SJSA1 (cell line): ENCODE data around the gene TSPEAR. TPM values are rescaled to one million over a fixed set of nuclear protein-coding genes. Genes with fewer than 3 reads are reported as not detected.
"Not testable (repeated sequence)": the region's sequence is repeated elsewhere in the genome, so short reads cannot be mapped to it uniquely, and the experiment has no call there.

ENCODE experiments used
- DNase-seq, 2 experiments: peaks; one replicate each; pipeline ENCODE4 v3.0.0-alpha.2; 2015 to 2020; ENCODE audit warnings: low spot score in 2 of 2, low read depth in 1 of 2
- H3K27ac ChIP-seq: fragments of 250-450 bp; sonication (Bioruptor Pico); 2 replicates; pipeline ENCODE4 v1.5.1; 2020; ENCODE audit warnings: mild to moderate bottlenecking, moderate library complexity
- H3K27me3 ChIP-seq: fragments of 250-450 bp; sonication (Bioruptor Pico); replicated peaks from 2 replicates; pipeline ENCODE4 v1.5.1; 2020; ENCODE audit warnings: mild to moderate bottlenecking, moderate library complexity
- H3K36me3 ChIP-seq: fragments of 250-450 bp; sonication (Bioruptor Pico); 2 replicates; pipeline ENCODE4 v1.5.1; 2020; ENCODE audit warnings: mild to moderate bottlenecking
- H3K4me1 ChIP-seq: fragments of 250-450 bp; sonication (Bioruptor Pico); replicated peaks from 2 replicates; pipeline ENCODE4 v1.6.1; 2021; ENCODE audit warnings: mild to moderate bottlenecking
- H3K4me3 ChIP-seq: fragments of 250-450 bp; sonication (Bioruptor Pico); 2 replicates; pipeline ENCODE4 v1.5.1; 2020; ENCODE audit warnings: mild to moderate bottlenecking
- H3K9me3 ChIP-seq: fragments of 250-450 bp; sonication (Bioruptor Pico); replicated peaks from 2 replicates; pipeline ENCODE4 v1.5.1; 2020; ENCODE audit warnings: mild to moderate bottlenecking
- total RNA-seq: library from RNA; depleted of rRNA; stranded (reverse); fragments of >200 nt; shearing (Covaris generic); gene quantifications from 2 replicates; pipeline ENCODE4 v1.2.3, GENCODE V29; 2014

The TSPEAR gene
- total RNA-seq, 1 experiment from 2014 or later = not detected

DNA sequence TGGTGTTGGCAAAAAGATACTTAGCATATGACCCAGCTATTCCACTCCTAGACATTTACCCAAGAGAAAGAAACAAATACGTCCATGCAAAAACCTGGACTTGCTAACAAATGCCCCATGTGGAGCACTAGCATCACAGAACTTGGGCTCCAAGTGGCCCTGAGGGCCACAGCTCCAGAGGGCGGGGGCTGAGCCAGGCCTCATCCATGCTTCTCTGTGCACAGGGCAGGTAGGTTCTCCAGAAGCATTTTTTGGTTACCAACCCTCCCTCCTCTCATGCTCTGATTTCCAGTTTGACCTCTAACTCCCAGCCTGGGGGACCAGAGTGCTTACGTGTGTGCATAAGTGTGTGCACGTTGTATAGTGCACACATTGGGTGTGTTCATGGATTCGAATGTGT, 46.7 kb downstream of the TSPEAR start:
- H3K36me3 ChIP-seq = no peaks in the 10 kb centered on the region
- DNase-seq = no peak
- no peak overlapping the region for H3K4me3 ChIP-seq
- H3K9me3 ChIP-seq = no peaks in the 10 kb centered on the region
- no peak overlapping the region for H3K27ac ChIP-seq
- no peaks in the 10 kb centered on the region for H3K27me3 ChIP-seq
- H3K4me1 ChIP-seq = no peaks in the 10 kb centered on the region

DNA sequence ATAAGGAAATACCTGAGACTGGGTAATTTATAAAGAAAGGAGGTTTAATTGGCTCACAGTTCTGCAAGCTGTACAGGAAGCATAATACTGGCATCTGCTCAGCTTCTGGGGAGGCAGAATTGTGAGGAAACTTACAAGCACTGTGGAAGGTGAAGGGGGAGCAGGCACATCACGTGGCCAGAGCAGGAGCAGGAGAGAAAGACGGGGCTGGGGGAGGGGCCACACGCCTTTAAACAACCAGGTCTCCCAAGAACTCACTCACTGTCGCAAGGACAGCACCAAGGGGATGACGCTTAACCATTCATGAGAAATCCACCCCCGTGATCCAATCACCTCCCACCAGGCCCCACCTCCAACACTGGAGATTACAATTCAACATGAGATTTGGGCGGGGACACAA, 49.8 kb downstream of the TSPEAR start:
- H3K9me3 ChIP-seq, H3K27ac ChIP-seq, H3K36me3 ChIP-seq, H3K4me1 ChIP-seq, H3K4me3 ChIP-seq, H3K27me3 ChIP-seq: not testable (repeated sequence)
- peak in 1 of 2 experiments; percentile 16 for DNase-seq

DNA sequence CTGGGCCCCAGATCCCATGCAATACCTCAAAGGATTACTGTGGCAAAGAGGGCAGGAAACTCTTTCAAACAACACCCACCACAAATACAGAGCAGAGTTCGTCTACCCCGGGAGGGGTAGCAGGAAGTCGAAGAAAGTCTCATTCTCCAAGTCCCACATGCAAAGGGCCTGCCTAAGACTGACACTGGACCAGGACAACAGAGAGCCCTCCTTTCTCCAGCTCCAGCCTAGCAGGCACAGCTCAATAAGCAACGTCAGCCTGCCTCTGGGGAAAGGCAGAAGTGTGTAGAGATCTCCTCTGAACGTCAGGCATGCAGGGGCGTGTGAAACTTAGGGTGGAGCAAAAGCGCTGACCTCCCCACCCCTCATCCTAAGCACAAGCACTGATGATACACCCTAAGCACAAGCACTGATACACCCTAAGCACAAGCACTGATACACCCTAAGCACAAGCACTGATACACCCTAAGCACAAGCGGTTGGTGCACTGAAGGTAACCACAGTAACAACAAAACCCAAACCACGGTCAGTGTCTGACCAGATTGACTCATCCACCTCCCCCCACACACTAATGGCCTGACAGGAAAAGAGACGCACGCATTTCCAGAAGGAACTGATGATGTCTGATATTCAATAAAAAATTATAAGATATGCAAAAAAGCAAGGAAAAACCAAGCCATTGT, 52.3 kb downstream of the TSPEAR start:
- H3K36me3 ChIP-seq = no peaks in the 10 kb centered on the region
- H3K27ac ChIP-seq = no peak overlapping the region
- H3K4me3 ChIP-seq = no peak overlapping the region
- 0 out of 2 replicates have a peak, but pooled peaks cover 4% of the 10 kb centered on the region for H3K9me3 ChIP-seq
- H3K27me3 ChIP-seq = no peaks in the 10 kb centered on the region; the same call in 1 of the 2 replicates
- DNase-seq = no peak
- H3K4me1 ChIP-seq = no peaks in the 10 kb centered on the region; the same call in 1 of the 2 replicates

DNA sequence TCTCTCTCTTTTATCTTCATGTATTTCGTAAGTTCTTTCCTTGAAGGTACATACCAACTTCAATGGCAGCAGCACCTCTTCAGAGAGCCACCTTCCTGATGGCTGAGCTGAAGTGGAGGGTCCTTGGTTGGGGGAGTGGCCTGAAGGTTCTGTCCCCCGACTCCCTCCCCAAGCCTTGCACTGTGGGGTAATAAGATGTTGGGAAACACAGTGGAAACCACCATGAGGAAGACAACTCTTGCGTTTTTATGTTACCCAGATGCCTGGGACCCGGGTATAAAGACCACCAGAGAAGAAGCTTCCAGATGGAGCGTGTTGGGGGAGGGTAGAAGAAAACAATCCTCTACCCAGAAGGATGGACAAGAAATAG, 52.8 kb downstream of the TSPEAR start:
- Histone ChIP-seq H3K36me3 (no peaks in the 10 kb centered on the region), H3K4me1 (no peaks in the 10 kb centered on the region; the same call in 1 of the 2 replicates), H3K4me3 (no peak overlapping the region), H3K27me3 (no peaks in the 10 kb centered on the region; the same call in 1 of the 2 replicates), H3K27ac (no peak overlapping the region), H3K9me3 (0 out of 2 replicates have a peak, but pooled peaks cover 4% of the 10 kb centered on the region)
- DNase-seq = no peak

DNA sequence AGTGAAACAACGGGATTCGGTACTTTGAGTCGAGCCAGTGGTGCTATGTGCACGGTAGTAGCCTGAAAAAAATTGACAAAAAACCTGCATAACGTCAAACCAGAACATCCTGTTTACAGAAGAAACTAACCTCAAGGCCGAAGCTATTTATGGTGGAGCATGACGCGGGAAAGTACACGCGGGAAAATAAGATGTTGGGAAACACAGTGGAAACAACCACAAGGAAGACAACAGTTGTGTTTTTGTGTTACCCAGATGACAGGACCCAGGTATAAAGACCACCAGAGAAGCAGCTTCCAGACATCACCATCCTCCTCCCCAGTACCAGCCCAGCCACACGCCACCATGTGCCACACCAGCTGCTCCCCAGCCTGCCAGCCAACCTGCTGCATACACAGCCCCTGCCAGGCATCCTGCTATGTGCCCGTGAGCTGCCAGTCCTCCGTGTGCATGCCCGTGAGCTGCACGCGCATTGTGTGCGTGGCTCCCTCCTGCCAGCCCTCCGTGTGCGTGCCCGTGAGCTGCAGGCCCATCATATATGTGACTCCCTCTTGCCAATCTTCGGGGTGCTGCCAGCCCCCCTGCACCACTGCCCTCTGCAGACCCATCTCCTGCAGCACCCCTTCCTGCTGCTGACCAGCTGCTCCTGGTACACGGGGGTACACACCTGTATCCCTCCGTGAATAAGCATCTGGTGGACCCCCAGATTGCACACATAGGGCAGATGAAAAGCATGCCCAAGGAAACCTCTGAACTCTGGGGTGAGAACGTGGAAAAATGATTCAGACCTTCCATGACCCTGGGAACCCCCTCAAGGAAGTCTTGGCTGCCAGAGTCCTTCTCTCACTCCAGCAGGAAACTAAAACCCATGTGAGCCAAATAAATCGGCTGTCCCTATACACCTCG, 53.5 kb downstream of the TSPEAR start, which contains the start of gene KRTAP12-3:
Gene KRTAP12-3 (plus strand): TSS at position 298 of the 906 bp plus-strand sequence. CDS start 48 bp downstream, at position 346.
- no peak within 1 kb of the TSS for H3K27ac ChIP-seq
- no peak within 1 kb of the TSS for H3K4me3 ChIP-seq
- H3K4me1 ChIP-seq = no peaks in the 10 kb centered on the region; the same call in 1 of the 2 replicates
- no peaks in the 10 kb centered on the region; the same call in 1 of the 2 replicates for H3K27me3 ChIP-seq
- H3K9me3 ChIP-seq = 0 out of 2 replicates have a peak, but pooled peaks cover 4% of the 10 kb centered on the region
- no peaks in the 10 kb centered on the region for H3K36me3 ChIP-seq
- no peak for DNase-seq

DNA sequence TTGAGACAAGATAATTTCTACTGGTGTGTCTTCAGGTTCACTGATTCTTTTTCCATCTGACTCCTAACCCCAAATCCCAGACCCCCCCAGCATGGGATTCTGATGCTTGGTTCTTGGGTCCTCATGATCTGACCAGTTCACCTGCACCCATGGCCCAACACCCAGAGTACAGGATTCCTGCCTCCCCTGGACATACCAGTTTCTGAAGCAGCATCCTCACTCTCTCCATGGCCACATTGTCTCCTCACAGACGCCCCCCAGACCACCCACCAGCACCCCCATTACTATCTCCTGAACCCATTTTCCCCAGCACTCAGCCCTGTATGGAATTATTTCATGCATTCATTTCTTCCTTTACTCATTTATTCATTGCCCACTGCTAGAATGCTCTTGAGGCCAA, 54.5 kb downstream of the TSPEAR start:
- Histone ChIP-seq H3K4me1 (no peaks in the 10 kb centered on the region; the same call in 1 of the 2 replicates), H3K27ac (no peak overlapping the region), H3K4me3 (no peak overlapping the region), H3K9me3 (0 out of 2 replicates have a peak, but pooled peaks cover 4% of the 10 kb centered on the region), H3K27me3 (no peaks in the 10 kb centered on the region; the same call in none of the 2 replicates), H3K36me3 (no peaks in the 10 kb centered on the region)
- no peak for DNase-seq

DNA sequence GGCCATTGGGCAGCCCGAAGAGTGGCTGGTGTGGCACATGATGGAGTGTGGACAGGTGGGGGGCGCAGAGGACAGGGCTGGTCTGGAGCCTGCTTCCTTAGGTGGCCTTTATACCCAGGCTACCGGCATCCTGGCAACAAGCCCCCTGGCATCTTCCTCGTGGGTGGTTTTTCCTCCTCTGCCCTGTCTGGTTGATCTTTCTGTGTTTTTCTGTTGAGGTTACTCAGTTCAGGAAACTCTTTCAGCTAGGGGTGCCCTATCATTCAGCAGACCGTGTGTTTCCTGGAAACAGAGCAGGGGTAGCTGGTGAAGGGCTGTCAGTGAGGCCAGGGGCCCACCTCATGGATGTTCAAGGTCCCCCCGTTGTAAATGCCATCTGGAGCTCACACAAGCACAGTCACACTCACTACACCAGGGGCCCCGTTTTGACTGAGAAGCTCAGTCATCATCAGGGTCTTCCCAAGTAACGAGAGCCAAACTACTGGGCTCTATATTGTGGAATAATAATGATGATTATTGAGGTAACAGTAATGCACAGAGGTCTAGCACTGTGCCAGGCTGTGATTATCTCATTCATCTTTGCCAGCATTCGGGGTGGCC, 56.7 kb downstream of the TSPEAR start, which contains the start of gene KRTAP12-4:
Gene KRTAP12-4 (minus strand): TSS at position 84 of the 600 bp plus-strand sequence. CDS start 45 bp downstream, at position 39.
- H3K9me3 ChIP-seq = 0 out of 2 replicates have a peak, but pooled peaks cover 4% of the 10 kb centered on the region
- no peaks in the 10 kb centered on the region for H3K36me3 ChIP-seq
- H3K27ac ChIP-seq = no peak within 1 kb of the TSS
- H3K4me3 ChIP-seq = no peak within 1 kb of the TSS
- no peak for DNase-seq
- H3K27me3 ChIP-seq = no peaks in the 10 kb centered on the region; the same call in none of the 2 replicates
- no peaks in the 10 kb centered on the region; the same call in 1 of the 2 replicates for H3K4me1 ChIP-seq

DNA sequence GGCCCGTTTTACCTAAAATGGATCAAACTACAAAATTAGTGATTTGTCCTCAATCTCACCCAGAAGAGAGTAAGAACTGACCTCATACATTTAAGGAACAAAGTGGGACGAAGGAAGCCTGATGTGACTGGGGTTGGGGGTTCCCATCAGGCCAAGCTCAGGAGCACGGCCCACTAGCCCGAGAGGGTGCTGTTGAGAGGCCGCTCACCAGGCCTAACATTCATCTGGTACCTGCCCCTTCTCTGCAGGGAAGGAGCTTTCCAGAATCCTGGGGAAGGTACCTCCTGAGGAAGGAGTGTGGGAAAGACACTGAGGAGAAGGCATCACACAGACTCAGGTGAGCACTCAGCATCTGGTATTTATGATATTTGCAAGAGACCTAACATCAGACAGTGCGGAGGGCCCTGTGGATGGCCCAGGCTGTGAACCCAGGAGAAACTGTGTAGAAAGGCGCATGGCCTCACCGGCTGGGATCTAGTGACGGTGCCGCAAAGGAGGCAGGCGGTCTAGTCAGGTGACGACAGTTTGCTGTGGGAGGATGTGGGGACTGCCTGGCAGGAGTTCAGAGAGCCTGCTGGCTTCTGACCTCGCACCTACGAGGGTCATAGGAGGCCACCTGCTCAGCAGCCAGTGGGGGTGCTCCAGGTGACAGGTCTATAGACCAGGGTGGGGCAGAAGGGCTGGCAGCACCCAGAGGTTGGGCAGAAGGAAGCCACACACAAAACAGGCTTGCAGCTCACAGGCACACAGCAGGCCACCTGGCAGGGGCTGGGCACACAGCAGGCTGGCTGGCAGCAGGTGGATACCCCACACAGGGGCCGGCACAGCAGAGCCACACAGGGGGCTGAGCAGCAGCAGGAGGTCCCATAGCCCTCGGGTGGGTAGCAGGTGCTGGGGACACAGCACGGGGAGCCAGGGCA, 57.5 kb downstream of the TSPEAR start:
- Histone ChIP-seq H3K36me3 (no peaks in the 10 kb centered on the region), H3K9me3 (peaks cover 4% of the 10 kb centered on the region; the same call in 1 of the 2 replicates), H3K4me1 (no peaks in the 10 kb centered on the region; the same call in 1 of the 2 replicates), H3K27me3 (peaks cover 2% of the 10 kb centered on the region), H3K4me3 (no peak overlapping the region), H3K27ac (no peak overlapping the region)
- DNase-seq = no peak

DNA sequence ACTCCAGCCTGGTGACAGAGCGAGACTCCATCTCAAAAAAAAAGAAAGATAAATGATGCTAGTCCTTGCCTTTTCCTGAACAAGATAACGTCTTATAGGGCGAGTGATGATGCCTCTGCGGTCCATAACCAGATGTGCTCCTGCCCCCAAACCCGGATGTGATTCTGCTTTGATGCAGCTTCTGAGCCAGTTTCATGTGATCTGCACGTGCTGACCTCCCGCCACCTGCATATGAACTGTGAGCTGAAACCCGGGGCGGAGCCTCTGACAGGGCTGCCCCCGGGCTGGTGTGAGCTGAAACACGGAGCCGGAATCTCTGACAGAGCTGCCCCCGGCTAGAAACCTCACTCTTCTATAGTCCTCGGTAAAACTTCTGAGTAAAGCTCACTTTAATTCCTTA, 58.2 kb downstream of the TSPEAR start:
- peaks cover 6% of the 10 kb centered on the region for H3K27me3 ChIP-seq
- H3K4me3 ChIP-seq = no peak overlapping the region

DNA sequence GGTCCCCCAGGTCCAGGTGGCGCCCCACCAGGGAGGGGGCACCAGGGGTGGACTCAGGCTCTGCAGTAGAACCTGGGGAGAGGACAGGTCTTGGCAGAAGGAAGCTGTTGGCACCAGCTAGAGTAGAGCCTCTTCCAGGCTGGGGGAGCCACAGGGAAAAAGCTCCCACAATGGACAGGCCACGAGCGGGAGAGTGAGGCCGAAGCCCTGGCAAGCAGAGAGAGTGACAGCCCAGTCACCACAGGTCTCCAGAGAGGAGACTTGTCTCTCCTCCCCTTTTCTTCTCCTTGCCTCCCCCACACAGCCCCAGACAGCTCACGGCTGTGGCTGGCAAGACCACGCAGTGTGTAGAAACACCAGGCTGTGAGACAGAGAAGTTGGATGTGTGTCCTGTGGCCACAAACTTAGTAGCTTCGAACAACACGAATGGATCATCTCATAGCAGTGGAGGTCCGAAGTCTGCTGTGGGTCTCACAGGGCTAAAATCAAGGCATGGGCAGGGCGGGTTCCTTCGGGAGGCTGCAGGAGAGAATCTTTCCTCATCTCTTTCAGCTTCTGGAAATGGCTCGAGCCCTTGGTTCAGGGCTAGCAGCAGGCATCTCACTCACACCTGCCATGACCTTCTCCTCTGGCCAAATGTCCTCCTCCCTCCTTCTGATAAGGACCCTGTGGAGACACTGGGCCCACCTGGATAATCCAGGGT, 60.2 kb downstream of the TSPEAR start:
- no peaks in the 10 kb centered on the region; the same call in 1 of the 2 replicates for H3K9me3 ChIP-seq

More for the DNA sequence above, 58.2 kb downstream of the TSPEAR start:
- no peaks in the 10 kb centered on the region for H3K36me3 ChIP-seq
- no peaks in the 10 kb centered on the region; the same call in 1 of the 2 replicates for H3K4me1 ChIP-seq
- DNase-seq = no peak
- H3K9me3 ChIP-seq = peaks cover 4% of the 10 kb centered on the region; the same call in 1 of the 2 replicates
- H3K27ac ChIP-seq = no peak overlapping the region

DNA sequence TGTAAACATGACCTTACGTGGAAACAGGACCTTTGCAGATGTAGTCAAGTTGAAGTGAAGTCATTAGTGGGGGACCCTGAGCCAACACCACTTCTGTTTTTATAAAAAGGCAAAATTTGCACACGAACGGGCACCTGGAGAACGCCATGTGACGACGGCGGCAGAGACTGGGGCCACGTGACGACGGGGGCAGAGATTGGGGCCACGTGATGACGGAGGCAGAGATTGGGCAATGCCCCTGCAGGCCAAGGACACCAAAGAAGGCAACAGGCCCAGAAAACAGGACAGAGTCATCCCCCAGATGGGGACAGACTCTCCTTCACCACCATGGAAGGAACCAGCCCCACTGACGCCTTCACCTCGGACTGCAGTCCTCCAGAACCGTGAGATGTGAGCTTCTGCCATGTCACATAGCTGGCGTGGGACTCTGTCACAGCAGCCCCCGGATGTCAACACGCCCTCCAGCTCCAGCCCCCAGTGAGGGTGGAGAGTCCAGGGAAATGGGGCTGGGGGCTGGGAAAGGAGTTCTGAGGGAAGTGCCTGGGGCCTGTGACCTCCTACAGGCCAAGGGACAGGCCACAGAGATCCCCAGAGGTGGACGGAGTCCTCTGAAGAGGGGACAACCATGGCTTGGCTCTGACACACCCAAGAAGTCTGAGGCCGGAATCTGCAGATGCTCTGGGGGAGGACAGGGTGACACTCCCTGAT, 61.0 kb downstream of the TSPEAR start:
- H3K36me3 ChIP-seq = no peaks in the 10 kb centered on the region
- no peaks in the 10 kb centered on the region for H3K4me1 ChIP-seq
- H3K27me3 ChIP-seq = peaks cover 8% of the 10 kb centered on the region; the same call in 1 of the 2 replicates
- DNase-seq = no peak
- H3K9me3 ChIP-seq = no peaks in the 10 kb centered on the region; the same call in 1 of the 2 replicates
- no peak overlapping the region for H3K4me3 ChIP-seq
- no peak overlapping the region for H3K27ac ChIP-seq

More for the DNA sequence above, 60.2 kb downstream of the TSPEAR start:
- H3K27me3 ChIP-seq = peaks cover 8% of the 10 kb centered on the region; the same call in 1 of the 2 replicates
- no peak overlapping the region for H3K27ac ChIP-seq
- H3K4me3 ChIP-seq = no peak overlapping the region
- H3K36me3 ChIP-seq = no peaks in the 10 kb centered on the region
- no peak for DNase-seq
- no peaks in the 10 kb centered on the region for H3K4me1 ChIP-seq
